GM12865 (cell line): ENCODE results near the gene MAP3K20.
A peak's percentile ranks its signal among the peaks of the same experiment; 100 is the strongest.

Source experiments
- DNase-seq: peaks from one replicate; pipeline ENCODE4 v3.0.0; 2010; ENCODE audit warnings: low read depth
- H3K4me3 ChIP-seq: 2 replicates; pipeline ENCODE4 v1.5.1; 2011; ENCODE audit warnings: mild to moderate bottlenecking, low read depth, low read length, control low read depth
- TF ChIP-seq, protein P1 (sequence below): IDR thresholded peaks from 2 replicates; pipeline ENCODE4 v1.5.1; 2011; ENCODE audit warnings: low read length, control low read depth, low read depth, inconsistent platforms; ENCODE audit not compliant: insufficient read depth; ENCODE audit errors: missing control alignments

Gene MAP3K20

DNA sequence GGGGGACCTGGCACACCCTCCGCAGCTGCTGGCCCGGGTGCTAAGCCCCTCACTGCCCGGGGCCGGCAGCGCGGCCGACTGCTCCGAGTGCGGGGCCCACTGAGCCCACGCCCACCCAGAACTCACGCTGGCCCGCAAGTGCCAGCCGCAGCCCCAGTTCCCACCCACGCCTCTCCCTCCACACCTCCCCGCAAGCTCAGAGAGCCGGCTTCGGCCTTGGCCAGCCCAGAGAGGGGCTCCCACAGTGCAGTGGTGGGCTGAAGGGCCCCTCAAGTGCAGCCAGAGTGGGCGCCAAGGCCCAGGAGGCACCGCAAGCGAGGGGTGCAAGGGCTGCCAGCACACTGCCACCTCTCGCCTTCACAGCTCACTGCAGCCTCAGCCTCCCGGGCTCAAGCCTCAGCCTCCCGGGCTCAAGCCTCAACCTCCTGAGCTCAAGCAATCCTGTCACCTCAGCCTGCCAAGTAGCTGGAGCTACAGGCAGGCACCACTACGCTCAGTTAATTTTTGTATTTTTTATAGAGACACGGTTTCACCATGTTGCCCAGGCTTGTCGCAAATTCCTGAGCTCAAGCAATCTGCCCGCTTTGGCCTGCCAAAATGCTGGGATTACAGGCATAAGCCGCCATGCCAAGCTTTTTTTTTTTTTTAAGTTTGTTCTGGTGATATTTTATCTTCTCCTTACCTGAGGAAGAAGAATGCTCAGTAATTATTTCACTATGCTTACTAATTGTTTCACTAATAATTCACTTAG is 207.3 kb downstream of the MAP3K20 start:
- no peak for DNase-seq
- H3K4me3 ChIP-seq, result no peak overlapping the region
- TF ChIP-seq, protein P1, sequence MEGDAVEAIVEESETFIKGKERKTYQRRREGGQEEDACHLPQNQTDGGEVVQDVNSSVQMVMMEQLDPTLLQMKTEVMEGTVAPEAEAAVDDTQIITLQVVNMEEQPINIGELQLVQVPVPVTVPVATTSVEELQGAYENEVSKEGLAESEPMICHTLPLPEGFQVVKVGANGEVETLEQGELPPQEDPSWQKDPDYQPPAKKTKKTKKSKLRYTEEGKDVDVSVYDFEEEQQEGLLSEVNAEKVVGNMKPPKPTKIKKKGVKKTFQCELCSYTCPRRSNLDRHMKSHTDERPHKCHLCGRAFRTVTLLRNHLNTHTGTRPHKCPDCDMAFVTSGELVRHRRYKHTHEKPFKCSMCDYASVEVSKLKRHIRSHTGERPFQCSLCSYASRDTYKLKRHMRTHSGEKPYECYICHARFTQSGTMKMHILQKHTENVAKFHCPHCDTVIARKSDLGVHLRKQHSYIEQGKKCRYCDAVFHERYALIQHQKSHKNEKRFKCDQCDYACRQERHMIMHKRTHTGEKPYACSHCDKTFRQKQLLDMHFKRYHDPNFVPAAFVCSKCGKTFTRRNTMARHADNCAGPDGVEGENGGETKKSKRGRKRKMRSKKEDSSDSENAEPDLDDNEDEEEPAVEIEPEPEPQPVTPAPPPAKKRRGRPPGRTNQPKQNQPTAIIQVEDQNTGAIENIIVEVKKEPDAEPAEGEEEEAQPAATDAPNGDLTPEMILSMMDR, result no peak

DNA sequence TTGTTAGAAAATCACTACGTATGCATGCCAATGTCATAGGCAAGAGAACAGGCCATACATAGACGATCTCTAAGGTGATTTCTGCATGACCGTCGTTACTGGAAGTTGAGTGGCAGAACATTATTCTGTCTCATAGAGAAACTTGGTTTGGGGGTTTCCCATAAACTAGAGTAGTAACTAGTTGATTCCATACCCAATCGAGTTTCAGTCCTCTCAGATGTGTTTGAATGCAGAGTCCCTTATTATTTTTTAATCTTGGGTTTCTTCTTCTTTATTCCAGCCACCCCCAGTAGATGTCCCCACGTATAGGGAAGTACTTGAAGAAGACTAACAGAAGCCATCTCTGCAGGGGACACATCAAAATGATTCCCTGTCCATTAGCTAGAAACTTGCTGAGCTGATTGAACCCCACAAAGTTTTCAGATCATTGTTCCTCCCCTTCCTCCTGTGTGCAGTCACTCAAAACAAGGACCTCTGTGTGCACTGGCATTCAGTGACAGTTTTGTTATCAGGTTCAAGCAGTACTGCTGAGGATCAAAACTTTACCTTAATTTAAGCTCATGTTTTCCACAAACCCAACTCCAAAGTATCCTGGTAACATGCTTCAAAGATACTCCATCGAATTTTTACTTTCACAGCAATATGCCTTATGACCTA is 210.6 kb downstream of the MAP3K20 start:
- TF ChIP-seq, protein P1, result no peak
- peak; percentile 63 for DNase-seq
- H3K4me3 ChIP-seq, result no peak overlapping the region

DNA sequence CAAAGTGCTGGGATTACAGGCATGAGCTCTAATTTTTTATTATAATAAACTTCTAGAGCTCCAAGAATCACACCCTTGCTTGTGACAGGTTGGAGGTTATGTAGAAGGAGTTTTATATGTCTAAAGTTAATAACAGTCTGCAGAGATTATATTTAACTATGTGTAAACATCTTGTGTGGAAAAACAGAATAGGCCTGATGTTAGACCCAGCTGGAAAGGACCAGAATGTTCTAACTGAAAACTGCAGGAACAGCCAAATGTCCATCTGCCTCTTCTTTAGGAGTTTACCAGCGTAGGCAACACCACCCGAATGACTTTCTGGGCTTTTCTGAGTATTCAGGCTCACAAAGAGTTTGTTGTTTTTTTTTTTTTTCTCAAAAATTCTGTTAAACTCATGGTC is 211.9 kb downstream of the MAP3K20 start:
- no peak overlapping the region for H3K4me3 ChIP-seq
- TF ChIP-seq, protein P1, result no peak
- DNase-seq, result no peak

- H3K4me3 ChIP-seq, result no peak overlapping the region
- DNase-seq, result no peak
- TF ChIP-seq, protein P1, result no peak
Measured at GRCh38 chr2:173288561-173288960, 212.9 kb downstream of the MAP3K20 start.

GRCh38 chr2:173290046-173290445 is 214.4 kb downstream of the MAP3K20 start:
- TF ChIP-seq, protein P1, result no peak
- DNase-seq, result no peak
- no peak overlapping the region for H3K4me3 ChIP-seq

DNA sequence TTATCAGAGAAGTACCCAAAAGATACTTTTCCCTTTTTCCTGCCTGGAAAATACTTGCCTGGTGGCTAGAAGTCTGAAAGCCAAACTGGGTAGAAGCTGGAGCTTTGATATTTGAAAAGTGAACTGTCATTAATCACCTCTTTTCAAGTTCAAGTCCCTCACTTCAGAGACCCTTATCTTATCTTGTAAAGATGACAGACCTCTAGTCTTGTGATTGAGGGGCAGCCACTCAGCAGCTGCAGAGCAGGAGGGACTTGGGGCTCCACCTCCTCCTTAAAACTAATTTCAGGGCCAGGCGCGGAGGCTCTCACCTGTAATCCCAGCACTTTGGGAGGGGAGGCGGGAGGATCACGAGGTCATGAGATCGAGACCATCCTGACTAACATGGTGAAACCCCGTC is 214.9 kb downstream of the MAP3K20 start:
- TF ChIP-seq, protein P1, result no peak
- no peak overlapping the region for H3K4me3 ChIP-seq
- DNase-seq, result no peak
